Activated CD8-positive, alpha-beta memory T cell treated with anti-CD3 and anti-CD28 coated beads, Interleukin-2, amount 50 U/mL, for 4 hours (primary cell): ENCODE data around the gene APBB3.
"Not testable (repeated sequence)": the region's sequence is repeated elsewhere in the genome, so short reads cannot be mapped to it uniquely, and the experiment has no call there.

Experiments
- DNase-seq: peaks from one replicate; pipeline ENCODE4 v3.0.0-alpha.2; 2020

APBB3 gene, protein sequence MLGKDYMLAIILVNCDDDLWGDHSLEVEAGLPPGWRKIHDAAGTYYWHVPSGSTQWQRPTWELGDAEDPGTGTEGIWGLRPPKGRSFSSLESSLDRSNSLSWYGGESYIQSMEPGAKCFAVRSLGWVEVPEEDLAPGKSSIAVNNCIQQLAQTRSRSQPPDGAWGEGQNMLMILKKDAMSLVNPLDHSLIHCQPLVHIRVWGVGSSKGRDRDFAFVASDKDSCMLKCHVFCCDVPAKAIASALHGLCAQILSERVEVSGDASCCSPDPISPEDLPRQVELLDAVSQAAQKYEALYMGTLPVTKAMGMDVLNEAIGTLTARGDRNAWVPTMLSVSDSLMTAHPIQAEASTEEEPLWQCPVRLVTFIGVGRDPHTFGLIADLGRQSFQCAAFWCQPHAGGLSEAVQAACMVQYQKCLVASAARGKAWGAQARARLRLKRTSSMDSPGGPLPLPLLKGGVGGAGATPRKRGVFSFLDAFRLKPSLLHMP

DNA sequence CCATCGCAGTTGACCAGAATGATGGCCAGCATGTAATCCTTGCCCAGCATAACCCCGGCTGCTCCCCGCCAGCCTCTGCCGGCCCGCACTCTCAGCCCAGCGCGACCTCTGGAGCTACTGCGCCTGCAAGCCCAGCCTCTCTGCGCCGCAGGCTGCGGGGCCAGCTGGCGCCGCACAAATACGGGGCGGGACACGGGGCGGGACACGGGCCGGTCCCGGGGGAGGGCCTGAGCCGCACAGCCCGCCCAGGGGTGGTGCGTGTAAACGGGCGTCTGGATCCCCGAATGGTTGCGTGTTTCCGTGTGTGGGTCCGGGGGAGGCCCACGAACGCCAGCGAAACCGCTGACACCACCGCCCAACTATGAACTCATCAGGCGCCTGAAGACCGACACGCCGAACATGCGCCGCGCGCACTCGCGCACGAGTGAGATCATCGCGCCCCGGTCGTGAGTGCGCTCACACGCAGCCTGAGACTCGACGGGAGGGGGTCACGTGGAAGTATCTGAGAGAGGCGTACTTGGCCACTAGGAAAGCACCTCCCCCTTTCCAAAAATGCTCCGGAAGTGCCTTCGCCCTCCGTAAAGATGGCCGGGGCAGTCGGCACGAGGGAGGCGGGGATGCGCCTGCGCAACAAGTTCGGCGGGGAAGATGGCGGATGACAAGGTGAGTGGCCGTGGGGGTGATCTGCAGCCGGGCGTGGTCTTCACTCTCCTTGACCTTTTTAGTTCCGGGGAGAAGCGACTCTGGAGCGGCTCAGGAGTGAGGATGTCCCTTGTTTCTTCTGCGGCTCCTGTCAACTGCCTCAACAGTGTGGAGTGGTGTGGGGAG, at the start of gene APBB3, which contains the start of gene SLC35A4:
TSS of gene APBB3 (minus strand) at position 403 of the 828 bp plus-strand sequence. CDS start at position 50, 353 bp downstream.
TSS of gene SLC35A4 (plus strand) at position 633 of the 828 bp plus-strand sequence. CDS start 2,342 bp downstream, outside the sequence.
- peak; percentile 95 for DNase-seq

DNA sequence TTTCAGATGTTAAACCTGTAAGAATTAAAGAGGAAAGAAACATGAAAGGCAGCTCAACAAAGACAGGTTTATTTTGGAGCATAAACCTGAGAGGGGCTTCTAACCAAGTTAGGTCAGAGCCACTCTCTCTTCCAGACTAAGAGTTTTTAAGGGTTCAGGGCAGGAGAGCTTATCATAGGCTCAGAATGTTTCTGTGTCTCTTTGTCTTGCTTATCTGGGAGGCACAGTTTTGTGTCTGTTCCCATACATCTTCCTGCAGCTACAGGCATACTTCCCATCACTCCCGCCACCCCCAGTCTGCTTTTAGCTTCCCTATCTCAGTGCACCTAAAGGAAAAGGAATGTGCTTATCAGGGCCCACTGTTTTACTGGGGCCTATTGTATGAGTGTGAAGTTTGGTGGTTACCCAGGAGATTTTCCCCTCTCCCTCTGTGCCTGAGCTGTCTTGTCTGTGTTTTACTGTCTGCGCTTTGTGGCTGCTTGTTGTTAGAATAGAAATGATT, 46.7 kb upstream of the APBB3 start:
- DNase-seq = no peak

DNA sequence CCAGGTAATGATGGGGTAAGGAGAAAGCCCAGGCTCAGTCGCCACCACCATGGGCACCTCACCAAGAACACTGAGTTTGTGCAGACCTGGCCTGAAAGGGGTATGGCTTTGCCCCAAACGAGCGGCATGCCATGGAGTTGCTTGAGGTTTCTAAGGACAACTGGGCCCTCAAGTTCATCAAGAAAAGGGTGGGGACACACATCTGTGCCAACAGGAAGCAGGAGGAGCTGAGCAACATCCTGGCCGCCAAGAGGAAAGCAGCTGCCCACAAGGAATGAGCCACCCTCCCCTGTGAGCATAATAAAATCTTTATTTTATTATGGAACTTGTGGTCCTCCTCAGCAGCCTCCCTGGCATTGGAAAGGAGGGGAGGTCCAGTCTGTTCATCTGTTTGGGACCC, 44.7 kb upstream of the APBB3 start:
- no peak for DNase-seq

DNA sequence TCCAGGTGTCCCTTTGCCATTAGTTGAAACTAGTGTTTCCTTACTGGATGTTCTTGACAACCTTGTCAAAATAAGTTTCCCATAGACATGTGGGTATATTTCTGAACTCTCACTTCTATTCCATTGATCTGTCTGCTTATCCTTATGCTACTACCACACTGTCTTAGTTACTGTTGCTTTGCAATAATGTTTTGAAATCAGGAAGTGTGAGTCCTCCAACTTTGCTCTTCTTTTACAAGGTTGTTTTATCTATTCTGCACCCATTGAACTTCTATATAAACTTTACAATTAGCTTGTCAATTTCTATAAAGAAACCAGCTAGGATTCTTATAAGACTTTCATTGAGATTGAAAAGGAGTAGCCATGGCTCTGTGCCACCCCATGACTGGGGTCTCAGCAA, 44.3 kb upstream of the APBB3 start:
- DNase-seq = no peak

DNA sequence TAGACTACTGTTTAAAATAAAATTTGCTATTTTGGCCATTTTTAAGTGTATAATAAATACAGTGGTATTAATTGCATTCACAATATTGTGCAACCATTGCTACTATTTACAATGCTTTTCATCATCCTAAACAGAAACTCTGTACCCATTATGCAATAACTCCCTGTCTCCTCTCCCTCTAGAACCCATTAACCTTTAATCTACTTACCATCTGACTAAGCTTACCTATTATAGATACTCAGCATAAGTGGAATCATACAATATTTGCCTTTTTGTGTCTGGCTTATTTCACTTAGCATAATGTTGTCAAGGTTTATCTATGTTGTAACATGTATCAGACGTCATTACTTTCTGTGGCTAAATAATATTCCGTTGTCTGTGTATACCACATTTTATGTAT, 42.6 kb upstream of the APBB3 start:
- no peak for DNase-seq

DNA sequence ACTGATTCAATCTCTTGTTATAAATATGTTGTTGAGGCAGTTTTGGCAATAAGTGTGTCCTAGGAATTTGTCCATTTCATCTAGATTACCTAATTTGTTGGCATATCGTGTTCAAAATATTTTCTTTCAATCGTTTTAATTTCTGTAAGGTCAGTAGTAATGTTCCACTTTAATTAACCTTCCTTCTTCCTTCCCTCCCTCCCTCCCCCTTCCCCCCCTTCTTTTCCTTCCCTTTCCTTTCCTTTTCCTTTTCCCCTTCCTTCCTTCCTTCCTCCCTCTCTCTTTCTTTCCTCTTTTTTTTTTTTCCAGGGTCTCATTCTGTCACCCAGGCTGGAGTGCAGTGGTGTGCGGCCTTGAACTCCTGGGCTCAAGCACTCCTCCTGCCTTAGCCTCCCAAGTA, 41.5 kb upstream of the APBB3 start:
- DNase-seq = no peak

DNA sequence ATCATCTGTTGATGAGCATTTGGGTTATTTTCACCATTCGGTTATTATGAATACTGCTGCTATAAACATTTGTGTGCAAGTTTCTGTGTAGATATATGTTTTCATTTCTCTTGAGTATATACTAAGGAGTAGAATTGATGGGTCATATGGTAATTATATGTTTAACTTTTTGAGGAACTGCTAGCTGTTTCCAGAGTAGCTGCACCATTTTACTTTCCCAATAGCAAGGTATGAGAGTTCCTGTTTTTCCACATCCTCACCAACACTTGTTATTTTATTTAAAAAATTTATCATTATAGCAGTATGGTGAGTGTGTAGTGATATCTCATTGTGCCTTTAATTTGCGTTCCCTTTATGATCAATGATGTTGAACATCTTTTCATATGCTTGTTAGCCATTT, 39.3 kb upstream of the APBB3 start:
- no peak for DNase-seq

DNA sequence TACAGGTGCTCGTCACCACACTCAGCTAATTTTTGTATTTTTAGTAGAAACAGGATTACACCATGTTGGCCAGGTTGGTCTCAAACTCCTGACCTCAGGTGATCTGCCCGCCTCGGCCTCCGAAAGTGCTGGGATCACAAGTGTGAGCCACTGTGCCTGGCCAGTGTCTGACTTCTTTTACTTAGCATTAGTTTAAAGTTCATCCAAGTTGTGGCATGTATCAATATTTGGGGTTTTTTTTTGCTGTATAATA, 39.0 kb upstream of the APBB3 start:
- not testable (repeated sequence) for DNase-seq

DNA sequence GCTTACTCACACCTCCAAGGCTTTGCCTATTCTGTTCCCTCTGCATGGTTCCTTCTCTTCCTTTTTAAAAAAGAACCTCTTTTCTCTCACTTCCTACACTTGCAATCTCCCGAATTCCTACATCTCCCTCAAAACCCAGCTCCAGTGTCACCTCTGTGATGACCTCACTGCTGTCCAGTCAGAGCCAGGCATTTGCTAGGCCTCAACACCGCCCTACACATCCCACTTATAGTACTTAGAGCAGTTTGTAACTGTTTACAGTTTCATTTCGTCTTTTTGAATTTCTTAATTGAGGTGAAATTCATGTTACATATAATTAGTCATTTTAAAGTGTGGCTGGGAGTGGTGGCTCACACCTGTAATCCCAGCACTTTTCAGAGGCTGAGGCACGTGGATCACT, 37.7 kb upstream of the APBB3 start:
- no peak for DNase-seq

DNA sequence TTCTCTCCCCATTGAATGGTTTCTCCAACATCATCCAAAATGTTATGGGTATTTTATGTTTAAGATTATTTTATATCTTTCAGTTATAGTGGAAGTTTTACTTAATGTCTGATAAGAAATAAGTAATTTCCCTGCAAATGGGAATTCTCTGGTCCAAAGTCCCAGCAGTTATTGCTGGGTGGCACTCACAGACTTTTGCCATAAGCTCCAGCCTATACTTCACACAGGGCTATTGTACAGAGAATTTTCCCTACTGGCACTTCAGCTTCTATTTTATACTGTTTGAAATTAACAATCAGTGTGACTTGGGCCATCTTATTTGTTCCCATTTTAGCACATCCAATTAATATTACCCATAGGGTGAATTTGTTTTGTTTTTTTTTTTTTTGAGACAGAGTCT, 35.7 kb upstream of the APBB3 start:
- no peak for DNase-seq

DNA sequence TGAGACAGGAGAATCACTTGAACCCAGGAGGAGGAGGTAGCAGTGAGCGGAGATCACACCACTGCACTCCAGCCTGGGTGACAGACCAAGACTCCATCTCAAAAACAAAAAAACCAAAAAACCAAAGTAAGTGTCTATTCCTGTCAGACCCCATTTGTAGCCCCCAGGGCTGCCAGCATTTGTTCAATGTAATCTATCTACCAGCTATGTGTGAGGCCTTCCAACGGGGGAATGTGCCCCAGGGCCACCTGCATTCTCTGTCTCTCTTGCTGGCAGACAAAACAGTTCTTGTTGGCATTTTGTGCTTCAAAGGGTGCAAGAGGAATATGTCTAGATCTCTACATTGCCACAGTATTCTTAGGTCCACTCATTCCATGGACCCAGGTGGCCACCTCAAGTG, 34.4 kb upstream of the APBB3 start:
- DNase-seq = no peak

DNA sequence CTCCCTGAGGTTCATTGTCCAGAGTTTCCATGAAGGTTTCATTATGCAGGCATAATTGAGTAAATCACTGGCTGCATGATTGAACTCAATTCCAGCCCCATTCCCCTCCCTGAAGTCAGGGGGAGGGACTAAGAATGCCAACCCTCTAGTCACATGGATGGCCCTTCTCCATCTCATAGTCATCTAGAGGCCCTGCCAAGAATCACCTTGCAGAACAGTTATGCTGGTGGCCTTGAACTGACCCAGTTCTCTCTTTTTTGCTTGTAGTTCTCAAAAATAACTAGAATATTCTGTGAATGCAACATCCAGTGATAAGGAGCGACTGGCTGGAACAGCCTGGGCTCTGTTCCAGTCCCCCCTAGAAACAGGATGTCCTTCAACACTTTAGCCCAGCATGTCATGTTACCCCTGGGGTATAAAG, 31.9 kb upstream of the APBB3 start:
- DNase-seq = no peak

DNA sequence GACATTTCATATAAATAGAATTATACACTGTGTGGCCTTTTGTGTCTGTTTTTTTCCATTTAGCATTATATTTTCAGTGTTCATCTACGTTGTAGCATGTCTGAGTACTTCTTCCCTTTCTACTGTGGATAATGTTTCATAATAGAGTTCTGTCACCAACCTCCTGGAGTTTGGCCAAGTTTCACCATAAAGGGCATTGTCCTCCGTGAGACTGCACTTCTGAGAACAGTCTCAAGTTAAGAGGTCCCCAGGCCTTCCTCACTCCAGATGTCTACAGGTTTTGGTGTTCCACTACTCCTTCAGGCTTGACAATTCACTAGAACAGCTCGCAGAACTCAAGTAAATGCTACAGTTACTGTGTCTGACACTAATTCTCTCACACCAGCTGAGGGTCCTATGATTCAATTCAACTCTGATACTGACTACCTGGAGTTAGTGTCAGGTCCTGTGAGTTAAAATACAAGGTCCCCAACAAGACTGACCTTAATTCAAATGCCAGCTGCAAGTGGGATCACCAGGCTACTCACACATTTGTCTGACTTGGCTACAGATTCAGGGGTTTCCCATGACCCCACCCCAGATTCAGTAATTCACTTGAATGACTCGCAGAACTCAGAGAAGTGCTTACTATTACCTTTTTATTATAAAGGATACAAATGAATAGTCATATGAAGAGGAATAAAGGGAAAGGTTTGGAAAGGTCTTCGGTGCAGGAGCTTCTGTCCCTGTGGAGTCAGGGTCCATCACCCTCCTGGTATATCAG, 31.3 kb upstream of the APBB3 start:
- DNase-seq = no peak

DNA sequence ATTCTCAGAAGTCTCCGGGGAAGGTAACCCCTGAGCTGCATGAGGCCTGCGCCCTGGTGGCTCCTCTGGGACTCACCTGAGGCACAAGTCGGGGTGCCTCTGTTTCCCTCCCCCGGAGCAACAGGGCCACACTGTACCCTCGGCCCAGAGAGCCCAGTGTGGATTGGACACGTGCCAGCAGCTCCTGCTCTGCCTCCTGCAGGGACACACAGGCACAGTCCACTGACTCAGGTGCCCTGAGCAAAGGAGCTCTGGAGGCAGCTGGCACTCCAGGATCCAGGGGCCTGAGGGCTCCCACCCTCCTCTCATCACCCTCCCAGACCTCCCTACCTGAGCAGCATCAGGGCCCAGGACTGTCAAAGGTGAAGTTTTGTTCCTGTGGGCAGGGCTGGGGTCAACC, 29.8 kb upstream of the APBB3 start:
- DNase-seq = no peak

DNA sequence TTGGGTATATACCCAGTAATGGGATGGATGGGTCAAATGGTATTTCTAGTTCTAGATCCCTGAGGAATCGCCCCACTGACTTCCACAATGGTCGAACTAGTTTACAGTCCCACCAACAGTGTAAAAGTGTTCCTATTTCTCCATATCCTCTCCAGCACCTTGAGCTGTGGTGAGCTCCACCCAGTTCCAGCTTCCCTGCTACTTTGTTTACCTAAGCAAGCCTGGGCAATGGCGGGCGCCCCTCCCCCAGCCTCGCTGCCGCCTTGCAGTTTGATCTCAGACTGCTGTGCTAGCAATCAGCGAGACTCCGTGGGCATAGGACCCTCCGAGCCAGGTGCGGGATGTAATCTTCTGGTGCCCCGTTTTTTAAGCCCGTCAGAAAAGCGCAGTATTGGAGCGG, 28.7 kb upstream of the APBB3 start:
- DNase-seq = not testable (repeated sequence)

DNA sequence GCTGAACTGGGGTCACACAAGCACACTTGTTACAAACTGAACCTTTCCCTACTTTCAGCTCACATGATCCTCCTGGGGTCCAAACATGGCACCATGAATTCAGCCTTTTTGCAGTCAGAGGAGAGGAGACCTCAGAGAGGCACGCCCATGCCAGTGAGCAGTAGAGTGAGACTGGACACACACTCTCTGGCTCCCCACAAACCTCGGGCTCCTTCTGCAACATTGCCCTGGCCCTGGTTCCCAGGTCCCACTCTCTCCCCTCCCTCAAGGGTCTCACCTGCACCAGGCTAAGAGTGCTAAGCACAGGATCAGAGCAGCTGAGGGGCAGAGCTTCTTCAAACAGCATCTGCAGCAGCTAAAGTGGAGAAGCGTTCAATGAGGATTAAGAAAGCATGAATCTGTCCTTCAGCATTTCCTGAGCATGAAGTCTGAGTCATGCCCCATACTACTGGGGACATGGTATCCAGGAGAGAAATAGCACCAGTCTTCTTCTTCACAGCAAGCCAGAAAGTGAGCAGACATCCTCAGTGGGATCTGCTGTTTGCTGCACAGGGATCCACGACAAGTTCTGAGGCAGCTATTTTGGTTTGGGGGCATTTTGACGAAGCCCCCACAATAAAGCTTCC, 27.5 kb upstream of the APBB3 start:
- no peak for DNase-seq

DNA sequence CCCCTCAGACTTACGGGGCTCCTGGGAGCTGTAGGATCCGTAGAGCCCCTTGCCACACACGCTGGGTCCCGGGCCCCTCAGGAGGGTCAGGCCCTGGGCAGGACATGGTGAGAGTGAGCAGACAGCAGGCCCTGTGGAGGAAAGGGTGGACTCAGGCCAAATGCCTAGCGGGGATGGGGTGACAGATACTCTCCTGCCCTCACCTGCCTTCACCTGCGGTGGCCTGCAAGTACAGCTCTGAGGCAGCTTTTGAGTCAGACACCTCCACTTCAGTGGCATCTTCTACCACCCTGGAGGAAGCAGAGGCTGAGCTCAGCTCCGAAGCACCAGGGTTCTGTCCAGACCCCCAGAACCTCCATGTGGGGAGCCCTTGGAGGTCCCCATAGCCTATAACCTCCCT, 26.5 kb upstream of the APBB3 start:
- DNase-seq = no peak

DNA sequence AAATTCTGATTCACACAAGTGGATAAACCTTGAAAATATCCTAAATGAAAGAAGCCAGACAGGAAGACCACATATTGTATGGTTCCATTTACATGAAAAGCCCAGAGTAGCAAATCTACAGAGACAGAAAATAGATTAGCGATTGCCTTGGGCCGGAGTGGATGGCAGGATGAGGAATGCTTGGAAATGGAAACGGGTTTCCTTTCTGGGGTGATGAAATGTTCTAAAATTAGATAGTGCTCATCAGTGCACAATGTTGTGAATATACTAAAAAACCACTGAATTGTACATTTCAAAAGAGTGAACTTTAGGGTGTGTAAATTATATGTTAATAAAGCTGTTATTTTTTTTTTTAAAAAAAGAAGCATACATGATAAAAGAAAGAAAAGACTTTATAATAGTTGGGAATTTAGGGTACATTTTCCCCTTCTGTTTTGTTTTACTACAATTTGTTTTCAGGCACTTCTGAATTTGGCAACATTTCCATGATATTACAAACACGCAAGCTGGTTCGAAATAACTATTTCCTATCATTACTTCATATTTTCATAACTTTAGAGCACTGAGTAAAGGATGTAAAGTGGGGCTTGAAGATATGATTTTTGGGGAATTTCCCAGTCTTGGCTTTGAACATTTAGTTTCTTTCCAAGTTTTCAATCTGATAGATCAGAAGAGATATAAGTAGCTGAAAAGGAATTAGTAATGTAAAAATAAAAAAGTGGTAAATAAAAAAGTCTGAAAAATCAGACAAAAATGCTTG, 24.1 kb upstream of the APBB3 start:
- no peak for DNase-seq

DNA sequence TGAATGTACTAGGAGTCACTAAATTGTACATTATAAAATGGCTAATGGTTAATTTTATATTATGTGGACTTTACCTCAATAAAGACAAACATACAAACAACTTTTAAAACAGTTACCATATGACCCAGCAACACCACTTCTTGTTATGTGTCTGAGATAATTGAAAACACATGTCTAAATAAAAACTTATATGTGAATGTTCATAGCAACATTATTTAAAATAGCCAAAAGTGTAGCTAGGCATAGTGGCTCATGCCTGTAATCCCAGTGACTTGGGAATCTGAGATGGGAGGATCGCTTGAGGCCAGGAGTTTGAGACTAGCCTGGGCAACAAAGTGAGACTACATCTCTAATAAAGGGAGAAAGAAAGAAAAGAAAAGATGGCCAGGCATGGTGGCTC, 23.1 kb upstream of the APBB3 start:
- no peak for DNase-seq

DNA sequence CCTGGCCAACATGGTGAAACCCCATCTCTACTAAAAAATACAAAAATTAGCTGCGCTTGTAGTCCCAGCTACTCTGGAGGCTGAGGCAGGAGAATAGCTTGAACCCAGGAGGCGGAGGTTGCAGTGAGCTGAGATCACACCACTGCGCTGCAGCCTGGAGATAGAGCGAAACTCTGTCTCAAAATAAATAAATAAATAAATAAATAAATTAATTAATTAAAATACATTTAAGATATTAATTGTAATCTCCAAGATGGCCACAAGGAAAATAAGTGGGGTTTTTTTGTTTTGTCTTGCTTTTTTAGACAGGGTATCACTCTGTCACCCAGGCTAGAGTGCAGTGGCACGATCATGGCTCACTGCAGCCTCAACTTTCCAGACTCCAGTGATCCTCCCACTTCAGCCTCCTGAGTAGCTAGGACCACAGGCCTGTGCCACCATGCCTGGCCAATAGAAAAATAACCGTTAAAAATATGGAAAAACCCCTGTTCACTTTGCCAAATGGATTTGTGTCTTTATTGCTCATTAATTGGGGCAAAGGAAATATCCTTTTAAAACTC, 14.9 kb upstream of the APBB3 start:
- DNase-seq = not testable (repeated sequence)

DNA sequence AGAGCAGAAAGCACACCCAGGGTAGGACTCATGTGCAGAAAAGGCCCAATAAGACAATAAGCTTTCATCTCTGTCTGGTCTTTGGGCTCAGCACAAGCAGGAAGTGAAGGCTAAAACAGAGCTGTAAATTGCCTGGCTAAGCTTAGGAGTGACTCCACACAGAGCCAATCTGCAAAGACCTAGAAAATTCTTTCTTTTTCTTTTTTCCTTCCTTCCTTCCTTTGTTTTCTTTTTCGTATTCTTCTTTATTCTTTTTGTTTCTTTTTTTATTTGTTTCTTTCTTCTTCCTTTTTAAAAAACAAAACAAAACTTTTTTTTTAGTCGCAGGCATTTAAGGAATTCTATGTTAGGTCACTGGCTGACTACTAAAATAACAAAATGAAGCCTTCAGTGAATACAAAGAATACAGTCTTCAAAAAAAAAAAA, 12.4 kb upstream of the APBB3 start:
- no peak for DNase-seq

DNA sequence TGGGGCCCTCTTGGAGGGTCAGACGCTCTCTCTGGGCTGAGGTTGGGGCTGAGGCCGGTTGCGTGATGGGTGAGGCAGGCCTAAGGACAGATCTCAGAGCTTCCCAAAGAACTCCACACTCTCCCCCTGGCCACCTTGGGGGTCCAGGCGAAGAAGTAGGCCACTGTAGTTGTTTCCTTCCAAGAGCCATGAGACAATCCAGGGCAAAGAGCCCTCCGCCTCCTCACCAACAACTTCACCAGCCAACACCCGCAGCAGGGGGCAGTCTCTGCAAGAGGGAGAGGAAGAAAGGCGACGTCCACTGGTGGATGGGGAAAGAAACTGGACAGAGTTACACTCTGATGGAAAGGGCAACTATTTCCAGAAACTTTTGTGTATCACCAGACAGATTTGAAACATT, 10.9 kb upstream of the APBB3 start:
- DNase-seq = no peak
